ENCODE results near the gene ASMTL.
"Not testable (repeated sequence)": the region's sequence is repeated elsewhere in the genome, so short reads cannot be mapped to it uniquely, and the experiment has no call there.

ASMTL gene

GRCh38 chrX:1450361-1451161 is 2.1 kb downstream of the ASMTL start:
- no peak for TF ChIP-seq CTCF (IDR thresholded peaks at IDR 0.05; ENCODE audit: insufficient read depth, low read length, poor library complexity, severe bottlenecking)
- no peak for TF ChIP-seq EZH2phosphoT487 (conservative IDR thresholded peaks at IDR 0.05; ENCODE audit: low read length)
- Histone ChIP-seq H3K27me3 (ENCODE audit: low read length) (no peaks in the 10 kb centered on the region), H3K36me3 (ENCODE audit: low read length) (no peaks in the 10 kb centered on the region), H3K9ac (ENCODE audit: low read length) (no peak overlapping the region), H3F3A (ENCODE audit: insufficient read depth) (peaks cover 9% of the 10 kb centered on the region; the same call in 1 of the 2 replicates), H3K9me2 (replicated peaks; ENCODE audit: insufficient read depth, low read length) (no peaks in the 10 kb centered on the region), H3K4me2 (ENCODE audit: low read depth, low read length, poor library complexity, severe bottlenecking) (no peak overlapping the region), H4K20me1 (ENCODE audit: low read depth, low read length) (no peaks in the 10 kb centered on the region), H3K4me3 (ENCODE audit: insufficient read depth, low read length, poor library complexity, severe bottlenecking) (no peak overlapping the region), H3K27ac (ENCODE audit: low read depth, low read length) (no peak overlapping the region), H3K9me3 (ENCODE audit: insufficient read depth, low read length) (no peaks in the 10 kb centered on the region), H3K79me2 (ENCODE audit: insufficient read depth, low read length) (peaks cover 28% of the 10 kb centered on the region), H2AFZ (ENCODE audit: low read depth, low read length, severe bottlenecking) (no peak overlapping the region)

GRCh38 chrX:1449823-1450149 is 2.9 kb downstream of the ASMTL start:
- Histone ChIP-seq H3K27me3 (ENCODE audit: low read length) (no peaks in the 10 kb centered on the region), H3F3A (ENCODE audit: insufficient read depth) (peaks cover 5% of the 10 kb centered on the region; the same call in 1 of the 2 replicates), H3K27ac (ENCODE audit: low read depth, low read length) (no peak overlapping the region), H3K36me3 (ENCODE audit: low read length) (no peaks in the 10 kb centered on the region), H3K79me2 (ENCODE audit: insufficient read depth, low read length) (peaks cover 31% of the 10 kb centered on the region), H3K4me3 (ENCODE audit: insufficient read depth, low read length, poor library complexity, severe bottlenecking) (no peak overlapping the region), H3K9me3 (ENCODE audit: insufficient read depth, low read length) (no peaks in the 10 kb centered on the region), H3K4me2 (ENCODE audit: low read depth, low read length, poor library complexity, severe bottlenecking) (no peak overlapping the region), H3K9me2 (replicated peaks; ENCODE audit: insufficient read depth, low read length) (no peaks in the 10 kb centered on the region), H3K9ac (ENCODE audit: low read length) (no peak overlapping the region), H2AFZ (ENCODE audit: low read depth, low read length, severe bottlenecking) (no peak overlapping the region), H4K20me1 (ENCODE audit: low read depth, low read length) (no peaks in the 10 kb centered on the region)
- TF ChIP-seq EZH2phosphoT487 (conservative IDR thresholded peaks at IDR 0.05; ENCODE audit: low read length) (no peak), CTCF (IDR thresholded peaks at IDR 0.05; ENCODE audit: insufficient read depth, low read length, poor library complexity, severe bottlenecking) (no peak)

- TF ChIP-seq EZH2phosphoT487 (conservative IDR thresholded peaks at IDR 0.05; ENCODE audit: low read length) (no peak), CTCF (IDR thresholded peaks at IDR 0.05; ENCODE audit: insufficient read depth, low read length, poor library complexity, severe bottlenecking) (no peak)
- Histone ChIP-seq H3F3A (ENCODE audit: insufficient read depth) (no peaks in the 10 kb centered on the region), H2AFZ (ENCODE audit: low read depth, low read length, severe bottlenecking) (no peak overlapping the region)
Observed at GRCh38 chrX:1449036-1449822, 3.5 kb downstream of the ASMTL start.

GRCh38 chrX:1448573-1449001 is 4.1 kb downstream of the ASMTL start:
- H3K9me3 ChIP-seq (ENCODE audit: insufficient read depth, low read length); H3K4me2 ChIP-seq (ENCODE audit: low read depth, low read length, poor library complexity, severe bottlenecking); H3K27me3 ChIP-seq (ENCODE audit: low read length); H3K9ac ChIP-seq (ENCODE audit: low read length); H3K9me2 ChIP-seq (replicated peaks; ENCODE audit: insufficient read depth, low read length); H3K27ac ChIP-seq (ENCODE audit: low read depth, low read length); H3F3A ChIP-seq (ENCODE audit: insufficient read depth); H4K20me1 ChIP-seq (ENCODE audit: low read depth, low read length); H2AFZ ChIP-seq (ENCODE audit: low read depth, low read length, severe bottlenecking); H3K4me3 ChIP-seq (ENCODE audit: insufficient read depth, low read length, poor library complexity, severe bottlenecking); H3K36me3 ChIP-seq (ENCODE audit: low read length): not testable (repeated sequence)
- peaks cover 31% of the 10 kb centered on the region for H3K79me2 ChIP-seq (ENCODE audit: insufficient read depth, low read length)

More at GRCh38 chrX:1449036-1449822, 3.5 kb downstream of the ASMTL start:
- Histone ChIP-seq H3K4me2 (ENCODE audit: low read depth, low read length, poor library complexity, severe bottlenecking) (no peak overlapping the region), H3K4me3 (ENCODE audit: insufficient read depth, low read length, poor library complexity, severe bottlenecking) (no peak overlapping the region), H3K27ac (ENCODE audit: low read depth, low read length) (no peak overlapping the region), H3K36me3 (ENCODE audit: low read length) (no peaks in the 10 kb centered on the region), H3K79me2 (ENCODE audit: insufficient read depth, low read length) (peaks cover 31% of the 10 kb centered on the region), H3K27me3 (ENCODE audit: low read length) (no peaks in the 10 kb centered on the region), H4K20me1 (ENCODE audit: low read depth, low read length) (no peaks in the 10 kb centered on the region), H3K9me3 (ENCODE audit: insufficient read depth, low read length) (no peaks in the 10 kb centered on the region), H3K9ac (ENCODE audit: low read length) (no peak overlapping the region), H3K9me2 (replicated peaks; ENCODE audit: insufficient read depth, low read length) (no peaks in the 10 kb centered on the region)

GRCh38 chrX:1447969-1448572 is 4.6 kb downstream of the ASMTL start:
- not testable (repeated sequence) for H3K9ac ChIP-seq (ENCODE audit: low read length); H3K4me2 ChIP-seq (ENCODE audit: low read depth, low read length, poor library complexity, severe bottlenecking); H3K4me3 ChIP-seq (ENCODE audit: insufficient read depth, low read length, poor library complexity, severe bottlenecking); H3K9me3 ChIP-seq (ENCODE audit: insufficient read depth, low read length); H2AFZ ChIP-seq (ENCODE audit: low read depth, low read length, severe bottlenecking); H3K9me2 ChIP-seq (replicated peaks; ENCODE audit: insufficient read depth, low read length); H4K20me1 ChIP-seq (ENCODE audit: low read depth, low read length); H3K27ac ChIP-seq (ENCODE audit: low read depth, low read length); H3F3A ChIP-seq (ENCODE audit: insufficient read depth); H3K36me3 ChIP-seq (ENCODE audit: low read length); H3K27me3 ChIP-seq (ENCODE audit: low read length)
- peaks cover 31% of the 10 kb centered on the region for H3K79me2 ChIP-seq (ENCODE audit: insufficient read depth, low read length)

Measured in SU-DHL-6 (cell line).